IPS-NIHi7 (cell line): ENCODE results near the gene PINK1.

Source experiments
- DNase-seq: peaks from one replicate; pipeline ENCODE4 v3.0.0; 2012; ENCODE audit warnings: mixed read lengths; ENCODE audit errors: extremely low spot score

PINK1 gene

DNA sequence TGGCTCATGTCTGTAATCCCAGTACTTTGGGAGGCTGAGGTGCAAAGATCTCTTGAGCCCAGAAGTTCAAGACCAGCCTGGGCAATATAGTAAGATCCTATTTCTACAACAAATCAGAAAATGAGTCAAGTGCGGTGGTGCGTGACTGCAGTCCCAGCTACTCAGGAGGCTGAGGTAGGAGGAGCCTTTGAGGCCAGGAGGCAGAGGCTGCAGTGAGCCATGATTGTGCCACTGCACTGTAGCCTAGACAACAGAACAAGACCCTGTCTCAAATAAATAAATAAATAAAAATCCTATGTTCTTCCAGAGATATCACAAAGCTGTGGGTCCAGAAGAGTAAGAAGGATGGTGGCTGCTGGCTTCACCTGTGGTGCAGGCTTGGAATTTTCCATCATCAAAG, 22.3 kb upstream of the PINK1 start:
- DNase-seq: no peak

DNA sequence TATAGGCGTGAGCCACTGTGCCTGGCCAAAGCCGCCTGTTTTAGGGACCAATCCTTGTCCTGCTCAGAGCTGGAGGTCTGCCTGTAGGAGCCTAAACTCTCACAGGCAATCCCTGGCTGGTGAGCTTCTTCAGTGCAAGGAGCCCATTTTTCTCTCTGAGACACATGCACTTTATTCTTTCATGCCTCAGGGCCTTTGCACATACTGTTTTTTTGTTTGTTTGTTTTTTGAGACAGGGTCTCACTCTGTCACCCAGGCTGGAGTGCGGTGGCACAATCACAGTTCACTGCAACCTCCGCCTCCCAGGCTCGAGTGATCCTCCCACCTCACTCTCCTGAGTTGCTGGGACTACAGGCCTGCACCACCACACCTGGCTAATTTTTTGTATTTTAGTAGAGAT, 21.6 kb upstream of the PINK1 start:
- DNase-seq: no peak

DNA sequence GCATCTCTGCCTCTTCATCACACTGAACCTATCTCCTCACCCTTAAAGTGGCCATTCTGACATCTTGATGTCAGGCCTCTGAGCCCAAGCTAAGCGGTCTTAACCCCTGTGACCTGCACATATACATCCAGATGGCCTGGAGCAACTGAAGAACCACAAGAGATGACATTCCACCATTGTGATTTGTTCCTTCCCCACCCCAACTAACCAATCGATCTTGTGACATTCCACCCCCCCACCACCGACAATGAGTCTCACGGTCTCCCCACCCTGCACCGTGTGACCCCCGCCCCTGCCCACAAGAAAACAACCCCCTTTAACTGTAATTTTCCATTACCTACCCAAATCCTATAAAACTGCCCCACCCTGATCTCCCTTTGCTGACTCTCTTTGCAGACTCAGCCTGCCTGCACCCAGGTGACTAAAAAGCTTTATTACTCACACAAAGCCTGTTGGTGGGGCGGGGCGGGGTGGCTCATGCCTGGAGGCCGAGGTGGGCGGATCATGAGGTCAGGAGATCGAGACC, 21.0 kb upstream of the PINK1 start:
- DNase-seq: no peak

DNA sequence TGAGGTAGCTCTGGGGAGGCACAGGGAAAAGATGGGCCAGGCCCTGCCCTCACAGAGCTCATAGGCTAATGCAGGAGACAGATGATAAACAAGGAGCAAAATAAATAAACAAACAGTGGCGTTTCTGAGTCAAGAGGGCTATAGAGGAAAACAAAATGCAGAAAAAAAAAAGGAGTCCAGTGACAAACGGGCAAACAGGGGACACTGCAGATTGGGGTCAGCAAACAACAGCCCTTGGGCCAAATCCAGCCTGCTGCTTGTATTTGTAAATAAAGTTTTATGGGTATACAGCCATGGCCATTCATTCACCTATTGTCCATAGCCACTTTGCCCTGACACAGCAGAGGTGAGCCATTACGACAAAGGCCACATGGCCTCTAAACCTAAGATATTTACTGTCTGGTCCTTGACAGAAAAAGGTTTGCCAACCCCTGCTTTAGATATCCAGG, 19.1 kb upstream of the PINK1 start:
- DNase-seq: no peak

DNA sequence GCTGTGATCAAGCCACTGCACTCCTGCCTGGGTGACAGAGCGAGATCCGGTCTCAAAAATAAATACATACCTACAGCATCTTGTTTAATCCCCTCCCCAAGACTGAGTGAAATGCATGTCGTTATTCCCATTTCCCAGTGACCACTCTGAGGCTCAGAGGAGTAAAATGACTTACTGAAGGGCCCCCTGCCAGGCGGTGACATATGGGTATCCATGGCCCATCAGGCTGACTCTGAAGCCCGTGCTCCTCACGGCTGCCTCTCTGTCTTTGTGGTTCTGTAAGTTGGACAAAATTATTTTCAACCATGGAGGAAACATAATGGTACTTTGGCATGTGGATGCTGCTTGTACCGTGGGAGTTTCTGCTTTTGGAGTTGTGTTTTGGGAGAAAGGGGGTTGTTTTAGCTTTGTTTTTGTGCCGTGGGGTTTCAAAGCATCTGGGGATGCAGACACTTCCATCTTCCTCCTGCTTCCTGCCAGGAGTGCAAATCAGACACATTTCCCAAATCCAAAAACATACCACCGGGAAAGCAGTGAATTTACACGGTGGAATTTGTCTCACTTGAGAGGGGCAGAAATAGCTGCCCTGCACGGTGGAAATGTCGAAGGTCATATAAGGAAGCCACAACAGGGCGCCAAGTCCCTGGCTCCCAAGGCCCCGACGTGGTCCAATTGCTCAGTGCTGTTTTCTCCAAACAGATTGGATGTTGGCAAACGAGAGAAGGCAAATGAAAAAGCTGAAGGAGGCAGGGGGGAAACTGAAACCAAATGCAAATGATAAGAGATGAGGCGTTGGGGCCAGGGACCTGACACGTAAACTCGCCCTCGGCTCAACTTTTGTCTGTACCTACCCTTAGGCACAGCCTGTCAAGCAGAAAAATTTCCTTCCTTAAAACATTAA, 17.1 kb upstream of the PINK1 start:
- no peak for DNase-seq

DNA sequence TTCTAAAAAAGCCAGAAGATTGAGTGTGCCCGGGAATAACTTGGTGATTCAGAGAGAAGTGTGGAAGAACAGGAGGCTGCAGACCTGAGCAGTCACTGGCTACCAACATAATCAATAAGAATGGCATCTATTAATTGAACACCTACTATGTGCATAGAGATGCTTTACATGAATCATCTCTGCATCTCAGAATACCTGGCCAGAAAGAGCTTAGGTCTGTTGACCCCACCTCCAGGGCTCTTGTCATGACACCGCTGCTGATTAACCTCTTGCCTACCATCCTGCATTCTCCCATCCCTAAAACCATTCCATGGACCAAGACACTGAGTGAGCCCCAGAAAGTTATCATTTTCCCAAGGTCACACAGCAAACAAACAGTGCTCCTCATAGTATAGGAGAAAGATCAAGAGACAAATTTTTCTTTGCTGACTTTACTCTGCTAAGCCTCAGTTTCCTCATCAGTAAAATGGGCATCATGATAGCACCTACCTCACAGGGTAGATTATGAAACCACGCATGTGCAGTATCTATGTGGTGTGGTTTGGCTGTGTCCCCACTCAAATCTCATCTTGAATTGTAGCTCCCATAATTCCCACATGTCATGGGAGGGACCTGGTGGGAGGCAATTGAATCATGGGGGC, 16.3 kb upstream of the PINK1 start:
- DNase-seq: no peak

DNA sequence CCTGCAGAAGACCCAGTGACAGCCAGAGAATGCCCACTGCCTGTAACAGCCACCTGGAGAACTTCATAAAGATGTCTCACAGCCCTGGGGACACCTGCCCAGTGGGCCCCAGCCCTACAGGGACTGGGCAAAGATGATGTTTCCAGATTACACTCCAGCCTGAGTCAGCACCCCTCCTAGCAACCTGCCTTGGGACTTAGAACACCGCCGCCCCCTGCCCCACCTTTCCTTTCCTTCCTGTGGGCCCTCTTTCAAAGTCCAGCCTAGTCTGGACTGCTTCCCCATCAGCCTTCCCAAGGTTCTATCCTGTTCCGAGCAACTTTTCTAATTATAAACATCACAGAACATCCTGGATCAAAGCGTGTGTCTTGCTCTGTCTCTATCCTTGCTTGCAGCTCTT, 14.7 kb upstream of the PINK1 start:
- no peak for DNase-seq

DNA sequence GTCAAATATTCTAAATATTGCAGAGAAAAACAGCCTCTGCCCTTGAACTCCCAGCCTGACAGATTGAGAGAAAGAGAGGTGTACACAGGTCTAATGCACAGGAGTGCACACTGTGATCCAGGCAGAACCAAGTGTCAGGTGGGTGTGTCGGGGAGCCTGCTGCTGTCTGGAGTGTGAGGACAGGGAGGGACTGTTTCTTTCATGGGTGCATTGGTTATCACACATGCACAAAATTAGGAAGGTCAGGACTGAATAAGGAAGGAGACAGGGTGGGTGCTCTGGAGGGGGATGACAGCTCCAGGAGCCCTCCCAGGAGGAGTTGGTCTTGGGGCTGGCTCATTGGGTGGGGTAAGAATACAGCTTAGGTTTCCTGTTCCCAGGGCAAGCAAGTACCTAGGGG, 13.3 kb upstream of the PINK1 start:
- no peak for DNase-seq

DNA sequence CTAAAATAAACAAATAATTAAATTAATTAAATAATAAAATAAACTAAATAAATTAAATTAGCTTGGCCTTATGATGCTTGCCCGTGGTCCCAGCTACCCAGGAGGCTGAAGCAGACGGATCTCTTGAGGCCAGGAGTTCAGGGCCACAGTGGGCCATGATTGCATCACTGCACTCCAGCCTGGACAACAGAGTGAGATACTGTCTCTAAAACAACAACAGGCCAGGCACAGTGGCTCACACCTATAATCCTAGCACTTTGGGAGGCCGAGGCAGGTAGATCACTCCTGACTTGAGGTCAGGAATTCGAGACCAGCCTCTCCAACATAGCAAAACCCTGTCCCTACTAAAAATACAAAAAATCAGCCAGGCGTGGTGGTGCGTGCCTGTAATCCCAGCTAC, 12.2 kb upstream of the PINK1 start:
- DNase-seq: no peak

DNA sequence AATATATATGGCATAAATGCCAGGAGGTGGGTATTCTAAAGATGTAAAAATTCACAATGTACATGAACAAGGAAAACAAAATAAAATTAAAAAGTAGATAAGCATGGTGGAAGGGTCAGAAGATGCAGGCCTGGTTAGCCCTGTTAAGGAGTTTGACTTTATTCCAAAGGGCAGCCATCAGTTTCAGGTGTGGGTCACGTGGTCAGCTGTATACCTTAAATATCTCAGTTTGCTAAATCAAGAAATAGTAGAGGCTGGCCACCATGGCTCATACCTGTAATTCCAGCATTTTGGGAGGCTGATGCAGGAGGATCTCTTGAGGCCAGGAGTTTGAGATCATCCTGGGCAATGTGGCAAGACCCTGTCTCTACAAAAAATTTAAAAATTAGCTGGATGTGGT, 8.5 kb upstream of the PINK1 start:
- no peak for DNase-seq

DNA sequence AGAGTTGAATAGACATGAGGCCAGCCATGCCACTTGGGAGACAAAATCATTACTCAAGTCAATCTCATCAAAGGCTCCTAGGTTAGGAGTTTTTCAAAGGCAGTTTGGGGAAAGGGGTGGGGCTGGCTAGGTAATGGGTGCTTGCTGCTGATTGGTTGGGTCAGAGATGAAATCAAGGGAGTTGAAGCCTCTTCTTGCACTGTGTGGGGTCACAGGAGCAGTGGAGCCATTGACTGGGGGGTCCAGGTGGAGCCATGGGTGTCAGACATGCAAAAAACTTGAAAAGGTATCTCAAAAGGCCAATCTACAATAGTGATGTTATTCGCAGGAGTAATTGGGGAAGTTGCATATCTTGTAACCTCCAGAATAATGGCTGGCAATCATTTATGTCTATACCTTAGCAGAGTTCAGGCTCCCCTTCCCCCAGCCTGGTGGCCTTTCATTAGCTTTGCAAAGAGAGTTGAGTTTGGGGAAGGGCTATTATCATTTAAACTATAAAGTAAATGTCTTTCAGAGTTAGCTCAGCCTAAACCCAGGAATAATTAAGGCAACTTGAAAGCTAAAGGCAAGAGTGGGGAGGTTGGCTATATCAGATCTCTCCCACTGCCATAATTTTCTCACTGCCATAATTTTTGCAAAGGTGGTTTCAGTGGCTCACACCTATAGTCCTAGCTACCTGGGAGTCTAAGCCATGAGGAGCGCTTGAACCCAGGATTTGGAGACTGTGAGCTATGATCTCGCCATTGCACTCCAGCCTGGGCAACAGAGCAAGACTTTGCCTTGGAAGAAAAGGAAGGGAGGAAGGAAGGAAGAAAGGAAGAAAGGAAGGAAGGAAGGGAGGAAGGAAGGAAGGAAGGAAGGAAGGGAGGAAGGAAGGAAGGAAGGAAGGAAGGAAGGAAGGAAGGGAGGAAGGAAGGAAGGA, 7.8 kb upstream of the PINK1 start:
- peak; percentile 42 for DNase-seq

DNA sequence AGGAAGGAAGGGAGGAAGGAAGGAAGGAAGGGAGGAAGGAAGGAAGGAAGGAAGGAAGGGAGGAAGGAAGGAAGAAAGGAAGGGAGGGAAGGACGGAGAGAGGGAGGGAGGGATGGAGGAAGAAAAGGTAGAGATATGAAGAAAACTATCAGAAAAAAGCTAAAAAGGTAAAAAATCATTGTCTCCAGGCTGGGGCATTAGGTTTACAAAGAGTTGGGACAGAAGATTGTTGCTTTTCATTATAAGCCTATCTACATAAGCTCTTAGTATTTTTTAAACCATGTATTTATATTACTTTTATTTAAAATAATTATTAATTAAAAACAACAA, 7.2 kb upstream of the PINK1 start:
- no peak for DNase-seq

DNA sequence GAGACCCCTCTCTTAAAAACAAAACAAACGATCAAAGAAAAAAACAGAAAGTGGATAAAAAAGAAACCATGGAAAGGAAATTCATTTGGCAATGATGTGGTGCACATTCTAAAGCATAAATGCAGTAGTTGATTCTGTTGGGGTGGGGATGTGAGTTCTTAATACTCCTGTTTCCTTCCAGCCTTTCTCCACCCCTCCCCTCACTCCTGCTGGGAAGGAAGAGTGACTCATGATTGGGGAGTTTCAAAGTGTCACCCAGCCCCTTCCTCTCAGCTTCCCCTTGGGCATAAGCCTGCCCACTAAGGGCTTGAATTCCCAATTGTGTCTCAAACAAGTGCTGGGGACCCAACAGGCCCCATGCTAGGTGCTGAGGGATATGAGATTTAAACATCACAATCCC, 6.7 kb upstream of the PINK1 start:
- no peak for DNase-seq

DNA sequence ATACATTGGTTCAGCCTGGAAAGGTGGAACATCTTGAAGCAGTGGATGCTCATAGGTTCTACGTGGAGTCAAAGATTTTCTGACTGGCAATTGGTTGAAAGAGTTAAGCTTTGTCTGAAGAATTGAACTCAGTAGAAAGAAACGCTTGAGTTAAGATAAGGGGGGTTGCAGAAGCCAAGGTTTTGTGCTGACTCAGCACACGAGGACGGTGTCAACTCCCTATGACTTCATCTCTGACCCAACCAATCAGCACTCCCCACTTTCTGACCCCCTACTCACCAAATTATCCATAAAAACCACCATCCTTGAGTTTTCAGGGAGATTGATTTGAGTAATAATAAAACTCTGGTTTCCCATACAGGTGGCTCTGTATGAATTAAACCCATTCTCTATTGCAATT, 2.5 kb upstream of the PINK1 start:
- DNase-seq: no peak

DNA sequence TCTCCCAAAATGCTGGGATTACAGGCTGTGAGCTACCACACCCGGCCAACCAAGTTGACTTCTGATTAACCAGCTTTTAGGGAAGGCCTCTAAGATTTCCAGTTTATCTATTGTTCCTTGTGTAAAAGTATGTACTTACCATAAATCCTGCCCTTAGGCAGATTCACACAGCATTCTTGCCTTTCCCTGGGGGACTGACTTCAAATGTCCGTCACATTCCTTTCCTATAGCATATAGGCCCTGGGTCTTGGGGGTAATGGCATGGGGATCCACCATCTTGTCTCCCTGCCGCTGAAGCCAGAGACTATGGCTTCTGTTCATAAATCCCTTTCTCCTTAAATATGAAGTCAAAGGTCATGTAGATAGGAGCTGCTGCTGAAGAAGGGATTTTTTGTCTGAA, 872 bp upstream of the PINK1 start:
- no peak for DNase-seq

DNA sequence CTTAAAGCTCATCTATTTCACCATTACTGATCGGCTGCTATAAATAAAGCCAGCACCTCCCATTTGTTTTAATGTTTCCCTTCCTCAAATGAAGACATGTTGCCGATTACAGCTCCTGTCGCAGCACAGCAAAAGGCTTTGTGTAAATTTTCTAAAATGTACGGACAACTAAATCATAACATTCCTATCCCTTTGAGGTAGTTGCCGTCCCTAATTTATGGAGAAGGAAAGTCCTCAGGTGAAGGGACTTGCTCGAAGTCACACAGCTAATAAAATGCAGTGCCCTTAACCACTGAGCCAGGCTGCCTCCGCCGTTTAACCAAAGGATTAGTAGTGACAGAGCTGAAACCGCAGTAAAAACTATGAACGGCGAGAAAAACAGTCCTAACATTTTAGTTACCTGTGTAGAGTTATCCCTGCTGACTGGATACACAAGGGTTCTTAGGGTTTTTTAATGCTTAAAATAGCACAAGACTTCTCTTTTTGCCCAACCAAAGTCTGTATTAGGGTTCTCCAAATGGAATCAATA, 871 bp downstream of the PINK1 start:
- DNase-seq: no peak

DNA sequence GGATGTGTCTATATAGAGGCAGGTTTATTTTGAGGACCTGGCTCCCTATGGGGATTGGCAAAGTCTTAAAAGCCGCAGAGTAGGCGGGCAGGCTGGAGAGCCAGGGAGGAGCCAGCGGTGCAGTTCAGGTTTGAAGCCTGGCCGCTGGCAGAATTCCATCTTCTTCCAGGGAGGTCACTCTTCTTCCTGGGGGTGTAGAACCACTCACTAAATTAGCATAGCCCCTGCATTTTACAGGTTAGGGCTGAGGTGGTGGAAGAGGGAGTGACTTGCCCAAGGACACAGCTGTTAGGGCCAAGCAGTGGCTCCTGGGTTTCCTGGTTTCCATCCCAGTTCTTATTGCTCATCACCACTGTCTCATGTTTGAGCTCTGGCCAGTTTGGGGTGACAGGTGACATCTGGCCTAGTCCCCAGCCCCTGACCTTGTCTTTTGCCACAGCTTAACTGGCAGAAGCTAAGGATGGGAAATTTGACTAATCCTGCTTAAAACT, 1.4 kb downstream of the PINK1 start:
- DNase-seq: peak; percentile 64

DNA sequence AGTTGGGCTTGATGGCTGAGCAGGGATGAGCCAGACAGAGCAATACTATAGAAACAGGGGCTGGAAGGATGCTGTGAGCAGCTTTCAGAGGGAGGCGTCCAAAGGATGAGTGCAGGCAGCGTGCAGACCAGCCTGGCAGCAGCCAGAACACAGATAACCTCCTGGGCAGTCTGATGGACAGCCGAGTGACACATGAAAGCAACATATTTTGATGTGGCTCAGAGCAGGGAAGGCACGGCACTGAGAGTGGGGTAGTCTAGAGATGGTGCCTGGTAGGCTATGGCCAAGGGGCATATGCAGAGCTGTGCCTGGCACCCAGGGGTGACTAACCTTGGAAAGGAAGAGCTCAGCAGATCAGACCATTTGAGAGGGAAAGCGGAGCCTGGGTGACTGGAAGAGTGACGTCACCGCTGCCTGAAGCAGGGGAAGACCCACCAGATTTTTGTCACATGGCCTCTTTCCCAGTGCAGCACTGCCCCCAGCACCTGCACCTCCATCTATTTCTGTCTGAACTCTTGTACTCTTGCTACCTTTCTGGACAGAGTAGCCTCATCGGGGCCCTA, 3.6 kb downstream of the PINK1 start:
- DNase-seq: no peak

DNA sequence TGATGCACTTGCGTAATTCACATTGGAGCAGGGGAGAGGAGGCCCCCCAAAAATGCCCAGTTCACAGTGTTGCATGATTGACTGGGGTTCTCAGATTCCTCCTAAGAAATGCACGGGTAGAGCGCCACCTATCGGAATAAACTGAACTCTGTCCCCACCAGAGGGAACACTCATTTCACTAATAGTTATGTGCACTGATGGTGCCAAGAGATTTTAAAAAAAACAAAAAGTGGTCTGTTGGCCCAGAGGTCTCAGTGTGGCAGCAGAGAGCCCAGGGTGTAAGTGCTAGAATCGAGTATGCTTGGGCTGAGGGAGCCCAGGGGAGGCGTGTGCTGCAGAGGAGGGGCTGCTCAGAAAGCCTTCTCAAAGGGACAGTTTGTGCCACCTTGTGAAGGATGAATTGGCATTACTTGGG, 6.9 kb downstream of the PINK1 start:
- DNase-seq: peak; percentile 63

DNA sequence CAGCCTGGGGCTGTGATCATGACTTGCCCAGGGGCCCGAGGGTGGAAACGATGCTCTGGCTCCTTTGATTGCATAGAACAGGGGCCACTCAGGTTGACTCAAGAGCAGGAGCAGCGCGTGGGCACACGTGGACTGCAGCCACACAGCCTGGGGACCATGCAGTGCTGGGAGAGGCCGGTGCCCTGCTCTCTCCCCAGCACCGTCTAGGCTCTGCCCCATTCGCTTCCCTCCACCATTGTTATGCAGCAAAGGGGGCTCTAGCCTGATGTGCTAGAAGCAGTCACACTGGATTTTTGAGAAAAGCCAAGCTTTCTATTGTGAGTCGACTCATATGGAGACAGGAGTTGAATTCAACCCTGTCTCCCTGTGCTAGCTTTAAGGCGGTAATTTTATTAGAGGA, 8.7 kb downstream of the PINK1 start:
- no peak for DNase-seq

DNA sequence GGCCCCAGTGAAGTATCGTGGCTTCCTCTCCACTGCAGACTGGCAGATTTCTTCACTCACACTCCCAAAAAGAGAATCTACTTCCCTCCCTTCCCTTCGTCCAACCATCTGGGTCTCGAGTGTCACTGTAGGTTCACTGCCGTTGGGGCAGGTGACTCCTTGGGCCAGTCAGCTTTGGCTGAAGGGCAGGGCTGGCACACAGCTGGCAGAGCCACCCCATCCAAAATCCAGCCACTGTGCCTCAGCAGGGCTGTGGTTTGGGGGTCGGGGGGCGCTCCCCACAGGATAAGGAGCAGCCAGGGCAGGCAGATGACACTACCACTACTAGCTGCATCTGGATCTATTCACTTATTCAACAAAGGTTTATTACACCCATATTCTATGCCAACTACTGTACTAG, 9.8 kb downstream of the PINK1 start:
- no peak for DNase-seq
